ENCODE measurements around the gene KRTAP2-4. TPM values are rescaled to one million over a fixed set of nuclear protein-coding genes. Genes with fewer than 3 reads are reported as not detected.
"Not testable (repeated sequence)": the region's sequence is repeated elsewhere in the genome, so short reads cannot be mapped to it uniquely, and the experiment has no call there.

The KRTAP2-4 gene
- total RNA-seq, 2 donors from 2014 or later, result not detected

- no peak overlapping the region for H3K4me3 Mint-ChIP-seq
- H3K9me3 Mint-ChIP-seq, result no peaks in the 10 kb centered on the region
- H3K27ac Mint-ChIP-seq, result no peak overlapping the region
- no peak for ATAC-seq (replicated peaks)
- H3K4me1 Mint-ChIP-seq, result no peaks in the 10 kb centered on the region
- H3K36me3 Mint-ChIP-seq (ENCODE audit: low read depth), result no peaks in the 10 kb centered on the region
- H3K27me3 Mint-ChIP-seq, result peaks cover 43% of the 10 kb centered on the region
Measured at GRCh38 chr17:41058741-41059140, 6.9 kb downstream of the KRTAP2-4 start.

- H3K36me3 Mint-ChIP-seq (ENCODE audit: low read depth), result no peaks in the 10 kb centered on the region
- no peaks in the 10 kb centered on the region for H3K9me3 Mint-ChIP-seq
- peaks cover 40% of the 10 kb centered on the region for H3K27me3 Mint-ChIP-seq
- no peak overlapping the region for H3K4me3 Mint-ChIP-seq
- ATAC-seq (replicated peaks), result no peak
- H3K4me1 Mint-ChIP-seq, result no peaks in the 10 kb centered on the region
- H3K27ac Mint-ChIP-seq, result no peak overlapping the region
Measured at GRCh38 chr17:41057547-41057946, 8.1 kb downstream of the KRTAP2-4 start.

GRCh38 chr17:41055130-41055529 lies 10.5 kb downstream of the KRTAP2-4 start, which contains the start of gene KRTAP2-2:
TSS of gene KRTAP2-2 (minus strand) at chr17:41055230. CDS start at chr17:41055211, 19 bp downstream.
- ATAC-seq (replicated peaks); H3K4me1 Mint-ChIP-seq; H3K36me3 Mint-ChIP-seq (ENCODE audit: low read depth); H3K9me3 Mint-ChIP-seq; H3K27ac Mint-ChIP-seq; H3K4me3 Mint-ChIP-seq: not testable (repeated sequence)
- H3K27me3 Mint-ChIP-seq, result peaks cover 28% of the 10 kb centered on the region

- peaks cover 29% of the 10 kb centered on the region for H3K27me3 Mint-ChIP-seq
- H3K36me3 Mint-ChIP-seq (ENCODE audit: low read depth); ATAC-seq (replicated peaks); H3K27ac Mint-ChIP-seq; H3K4me3 Mint-ChIP-seq; H3K4me1 Mint-ChIP-seq; H3K9me3 Mint-ChIP-seq: not testable (repeated sequence)
Measured at GRCh38 chr17:41054556-41054955, 11.1 kb downstream of the KRTAP2-4 start.

- Mint-ChIP-seq H3K4me1 (no peaks in the 10 kb centered on the region), H3K4me3 (no peak overlapping the region), H3K9me3 (no peaks in the 10 kb centered on the region), H3K36me3 (ENCODE audit: low read depth) (no peaks in the 10 kb centered on the region), H3K27me3 (peaks cover 26% of the 10 kb centered on the region), H3K27ac (no peak overlapping the region)
- ATAC-seq (replicated peaks), result no peak
Measured at GRCh38 chr17:41054025-41054424, 11.7 kb downstream of the KRTAP2-4 start.

- ATAC-seq (replicated peaks), result no peak
- H3K9me3 Mint-ChIP-seq, result no peaks in the 10 kb centered on the region
- peaks cover 19% of the 10 kb centered on the region for H3K27me3 Mint-ChIP-seq
- H3K4me3 Mint-ChIP-seq, result no peak overlapping the region
- H3K4me1 Mint-ChIP-seq, result no peaks in the 10 kb centered on the region
- H3K27ac Mint-ChIP-seq, result no peak overlapping the region
- no peaks in the 10 kb centered on the region for H3K36me3 Mint-ChIP-seq (ENCODE audit: low read depth)
Measured at GRCh38 chr17:41052566-41052965, 13.1 kb downstream of the KRTAP2-4 start.

- no peak overlapping the region for H3K27ac Mint-ChIP-seq
- H3K36me3 Mint-ChIP-seq (ENCODE audit: low read depth), result no peaks in the 10 kb centered on the region
- H3K4me1 Mint-ChIP-seq, result no peaks in the 10 kb centered on the region
- peaks cover 25% of the 10 kb centered on the region for H3K27me3 Mint-ChIP-seq
- no peaks in the 10 kb centered on the region for H3K9me3 Mint-ChIP-seq
- no peak overlapping the region for H3K4me3 Mint-ChIP-seq
- ATAC-seq (replicated peaks), result no peak
Measured at GRCh38 chr17:41049110-41049509, 16.6 kb downstream of the KRTAP2-4 start.

- Mint-ChIP-seq H3K4me1 (no peaks in the 10 kb centered on the region), H3K27ac (no peak overlapping the region), H3K36me3 (ENCODE audit: low read depth) (no peaks in the 10 kb centered on the region), H3K27me3 (peaks cover 25% of the 10 kb centered on the region), H3K4me3 (no peak overlapping the region), H3K9me3 (peaks cover 2% of the 10 kb centered on the region)
- no peak for ATAC-seq (replicated peaks)
Measured at GRCh38 chr17:41048441-41048840, 17.2 kb downstream of the KRTAP2-4 start.

GRCh38 chr17:41046735-41047465 lies 18.8 kb downstream of the KRTAP2-4 start, which contains the start of gene KRTAP2-1:
TSS of gene KRTAP2-1 (minus strand) at chr17:41047316. CDS start at chr17:41047267, 49 bp downstream.
- not testable (repeated sequence) for H3K4me3 Mint-ChIP-seq; H3K36me3 Mint-ChIP-seq (ENCODE audit: low read depth); H3K9me3 Mint-ChIP-seq; ATAC-seq (replicated peaks); H3K4me1 Mint-ChIP-seq; H3K27ac Mint-ChIP-seq
- peaks cover 25% of the 10 kb centered on the region for H3K27me3 Mint-ChIP-seq

- no peak for ATAC-seq (replicated peaks)
- Mint-ChIP-seq H3K36me3 (ENCODE audit: low read depth) (no peaks in the 10 kb centered on the region), H3K4me3 (no peak overlapping the region), H3K9me3 (peaks cover 4% of the 10 kb centered on the region), H3K27me3 (peaks cover 14% of the 10 kb centered on the region), H3K27ac (no peak overlapping the region), H3K4me1 (no peaks in the 10 kb centered on the region)
Measured at GRCh38 chr17:41042953-41043352, 22.7 kb downstream of the KRTAP2-4 start.

- H3K9me3 Mint-ChIP-seq, result not testable (repeated sequence)
Measured at GRCh38 chr17:41040783-41041571, 24.7 kb downstream of the KRTAP2-4 start, which contains the start of gene KRTAP1-1. TSS of gene KRTAP1-1 (minus strand) at chr17:41041450. CDS start at chr17:41041397, 53 bp downstream.

GRCh38 chr17:41037853-41038350 lies 27.8 kb downstream of the KRTAP2-4 start:
- H3K36me3 Mint-ChIP-seq (ENCODE audit: low read depth), result no peaks in the 10 kb centered on the region
- H3K9me3 Mint-ChIP-seq, result no peaks in the 10 kb centered on the region
- no peaks in the 10 kb centered on the region for H3K4me1 Mint-ChIP-seq

More at GRCh38 chr17:41040783-41041571, 24.7 kb downstream of the KRTAP2-4 start, which contains the start of gene KRTAP1-1:
- not testable (repeated sequence) for ATAC-seq (replicated peaks); H3K27ac Mint-ChIP-seq; H3K4me1 Mint-ChIP-seq; H3K36me3 Mint-ChIP-seq (ENCODE audit: low read depth); H3K4me3 Mint-ChIP-seq
- H3K27me3 Mint-ChIP-seq, result peaks cover 16% of the 10 kb centered on the region

GRCh38 chr17:41034346-41034935 lies 31.2 kb downstream of the KRTAP2-4 start, which contains the start of gene KRTAP1-3:
TSS of gene KRTAP1-3 (minus strand) at chr17:41034874. CDS start at chr17:41034821, 53 bp downstream.
- not testable (repeated sequence) for H3K9me3 Mint-ChIP-seq

More at GRCh38 chr17:41037853-41038350, 27.8 kb downstream of the KRTAP2-4 start:
- Mint-ChIP-seq H3K27me3 (peaks cover 9% of the 10 kb centered on the region), H3K4me3 (no peak overlapping the region), H3K27ac (no peak overlapping the region)
- ATAC-seq (replicated peaks), result no peak

GRCh38 chr17:41029633-41030245 lies 35.9 kb downstream of the KRTAP2-4 start, which contains the start of gene KRTAP1-4:
TSS of gene KRTAP1-4 (minus strand) at chr17:41030195. CDS start at chr17:41030078, 117 bp downstream.
- H3K4me1 Mint-ChIP-seq, result no peaks in the 10 kb centered on the region
- no peak within 1 kb of the TSS for H3K4me3 Mint-ChIP-seq
- no peaks in the 10 kb centered on the region for H3K9me3 Mint-ChIP-seq
- no peaks in the 10 kb centered on the region for H3K36me3 Mint-ChIP-seq (ENCODE audit: low read depth)
- peaks cover 29% of the 10 kb centered on the region for H3K27me3 Mint-ChIP-seq
- no peak within 1 kb of the TSS for H3K27ac Mint-ChIP-seq
- ATAC-seq (replicated peaks), result no peak

More at GRCh38 chr17:41034346-41034935, 31.2 kb downstream of the KRTAP2-4 start, which contains the start of gene KRTAP1-3:
- not testable (repeated sequence) for H3K36me3 Mint-ChIP-seq (ENCODE audit: low read depth); H3K4me3 Mint-ChIP-seq; H3K27ac Mint-ChIP-seq; H3K4me1 Mint-ChIP-seq; ATAC-seq (replicated peaks)
- H3K27me3 Mint-ChIP-seq, result peaks cover 23% of the 10 kb centered on the region
